H9 (cell line): ENCODE results near the gene LRRC71. TPM values are rescaled to one million over a fixed set of nuclear protein-coding genes. Genes with fewer than 3 reads are reported as not detected.

Experiments
- DNase-seq: peaks from one replicate; pipeline ENCODE4 v3.0.0-alpha.2; 2017
- H2AFZ ChIP-seq: one replicate; pipeline ENCODE4 v1.6.1; 2013; ENCODE audit warnings: mild to moderate bottlenecking, low read length, control low read depth, moderate library complexity
- H2AK5ac ChIP-seq: 2 replicates; pipeline ENCODE4 v1.6.1; 2013; ENCODE audit warnings: low read length, control low read depth, mixed read lengths; ENCODE audit not compliant: insufficient read length
- H2BK120ac ChIP-seq: one replicate; pipeline ENCODE4 v1.6.1; 2013; ENCODE audit warnings: low read depth, mild to moderate bottlenecking, low read length, control low read depth, inconsistent platforms; ENCODE audit not compliant: poor library complexity, severe bottlenecking
- H2BK12ac ChIP-seq: 2 replicates; pipeline ENCODE4 v1.6.1; 2013; ENCODE audit warnings: low read length, control low read depth, mixed read lengths, low read depth; ENCODE audit not compliant: insufficient read length
- H2BK15ac ChIP-seq: 2 replicates; pipeline ENCODE4 v1.6.1; 2013; ENCODE audit warnings: low read depth, low read length, control low read depth
- H2BK20ac ChIP-seq: one replicate; pipeline ENCODE4 v1.6.1; 2013; ENCODE audit warnings: low read depth, mild to moderate bottlenecking, low read length, control low read depth, inconsistent platforms; ENCODE audit not compliant: poor library complexity, severe bottlenecking
- H2BK5ac ChIP-seq: 2 replicates; pipeline ENCODE4 v1.6.1; 2013; ENCODE audit warnings: low read length, control low read depth, mixed read lengths; ENCODE audit not compliant: insufficient read length
- H3K14ac ChIP-seq: 2 replicates; pipeline ENCODE4 v1.6.1; 2013; ENCODE audit warnings: low read length, control low read depth; ENCODE audit not compliant: insufficient read depth
- H3K18ac ChIP-seq: 2 replicates; pipeline ENCODE4 v1.6.1; 2013; ENCODE audit warnings: low read depth, mild to moderate bottlenecking, mixed read lengths, low read length, control low read depth; ENCODE audit not compliant: insufficient read length
- H3K23ac ChIP-seq: 2 replicates; pipeline ENCODE4 v1.6.1; 2013; ENCODE audit warnings: low read length, control low read depth, mixed read lengths, low read depth; ENCODE audit not compliant: insufficient read length
- H3K23me2 ChIP-seq: 2 replicates; pipeline ENCODE4 v1.6.1; 2013; ENCODE audit warnings: low read depth, mild to moderate bottlenecking, mixed read lengths, low read length, control low read depth; ENCODE audit not compliant: insufficient read length, poor library complexity, severe bottlenecking
- H3K27ac ChIP-seq: 2 replicates; pipeline ENCODE4 v1.5.1; 2013; ENCODE audit warnings: low read length, control low read depth, mixed read lengths, low read depth; ENCODE audit not compliant: insufficient read length
- H3K27me3 ChIP-seq: 2 replicates; pipeline ENCODE4 v1.6.1; 2013; ENCODE audit warnings: low read length, control low read depth, inconsistent platforms; ENCODE audit not compliant: insufficient read depth
- H3K4ac ChIP-seq: 2 replicates; pipeline ENCODE4 v1.6.1; 2013; ENCODE audit warnings: low read depth, mild to moderate bottlenecking, control low read depth, inconsistent platforms, low read length, moderate library complexity
- H3K4me1 ChIP-seq: 2 replicates; pipeline ENCODE4 v1.6.1; 2013; ENCODE audit warnings: low read length, control low read depth, inconsistent platforms; ENCODE audit not compliant: insufficient read depth
- H3K4me2 ChIP-seq: 2 replicates; pipeline ENCODE4 v1.6.1; 2013; ENCODE audit warnings: low read length, control low read depth, mixed read lengths; ENCODE audit not compliant: insufficient read length, insufficient read depth
- H3K56ac ChIP-seq: 2 replicates; pipeline ENCODE4 v1.6.1; 2013; ENCODE audit warnings: low read depth, mild to moderate bottlenecking, mixed read lengths, low read length, control low read depth; ENCODE audit not compliant: insufficient read length
- H3K79me1 ChIP-seq: 2 replicates; pipeline ENCODE4 v1.6.1; 2013; ENCODE audit warnings: low read depth, mild to moderate bottlenecking, moderate library complexity, low read length, control low read depth, inconsistent platforms; ENCODE audit not compliant: insufficient read depth, poor library complexity, severe bottlenecking
- H3K79me2 ChIP-seq: 2 replicates; pipeline ENCODE4 v1.6.1; 2013; ENCODE audit warnings: low read length, control low read depth, inconsistent platforms; ENCODE audit not compliant: insufficient read depth
- H3K9ac ChIP-seq: 2 replicates; pipeline ENCODE4 v1.6.1; 2013; ENCODE audit warnings: low read length, control low read depth, mixed read lengths; ENCODE audit not compliant: insufficient read length; ENCODE audit errors: extremely low read depth
- H3K9me3 ChIP-seq: one replicate; pipeline ENCODE4 v1.6.1; 2013; ENCODE audit warnings: low read depth, low read length, inconsistent platforms; ENCODE audit not compliant: control insufficient read depth
- H3T11ph ChIP-seq: one replicate; pipeline ENCODE4 v1.6.1; 2013; ENCODE audit warnings: mild to moderate bottlenecking, low read length, control low read depth, inconsistent platforms
- H4K20me1 ChIP-seq: one replicate; pipeline ENCODE4 v1.6.1; 2013; ENCODE audit not compliant: control insufficient read depth, insufficient read length, insufficient read depth
- H4K5ac ChIP-seq: 2 replicates; pipeline ENCODE4 v1.6.1; 2013; ENCODE audit warnings: low read depth, mild to moderate bottlenecking, mixed read lengths, low read length, control low read depth; ENCODE audit not compliant: insufficient read length
- H4K8ac ChIP-seq: replicated peaks from 2 replicates; pipeline ENCODE4 v1.6.1; 2013; ENCODE audit warnings: low read length, control low read depth, mixed read lengths, low read depth; ENCODE audit not compliant: insufficient read length
- H4K91ac ChIP-seq: 2 replicates; pipeline ENCODE4 v1.6.1; 2013; ENCODE audit warnings: low read depth, mild to moderate bottlenecking, moderate library complexity, mixed read lengths, low read length, control low read depth; ENCODE audit not compliant: insufficient read length
- H3K27ac Mint-ChIP-seq, 3 experiments: 2 replicates in 2 of 3; 3 replicates in 1 of 3; pipeline ENCODE4 v1.8.0; 2020 to 2021; ENCODE audit warnings: mixed read lengths in 3 of 3, mild to moderate bottlenecking in 1 of 3, moderate library complexity in 1 of 3
- H3K27me3 Mint-ChIP-seq: 2 replicates; pipeline ENCODE4 v1.8.0; 2021; ENCODE audit warnings: low read depth, mild to moderate bottlenecking, moderate library complexity, mixed read lengths
- H3K36me3 Mint-ChIP-seq, 3 experiments: 2 replicates in 2 of 3; 3 replicates in 1 of 3; pipeline ENCODE4 v1.8.0; 2020 to 2021; ENCODE audit warnings: low read depth in 3 of 3, mixed read lengths in 3 of 3; ENCODE audit not compliant: insufficient read depth in 1 of 3
- H3K4me1 Mint-ChIP-seq, 2 experiments: 2 replicates each; pipeline ENCODE4 v1.8.0; 2020; ENCODE audit warnings: mixed read lengths in 2 of 2
- H3K4me3 Mint-ChIP-seq, 2 experiments: 2 replicates in 1 of 2; 3 replicates in 1 of 2; pipeline ENCODE4 v1.8.0; 2020 to 2021; ENCODE audit warnings: mild to moderate bottlenecking in 2 of 2, mixed read lengths in 2 of 2, moderate library complexity in 1 of 2
- H3K9me3 Mint-ChIP-seq, 2 experiments: 2 replicates in 1 of 2; 3 replicates in 1 of 2; pipeline ENCODE4 v1.8.0; 2020; ENCODE audit warnings: mild to moderate bottlenecking in 2 of 2, mixed read lengths in 2 of 2, moderate library complexity in 1 of 2
- CTCF ChIP-seq: fragments of 200-600 bp; sonication (generic); conservative IDR thresholded peaks from 3 replicates; pipeline ENCODE4 v1.8.0; 2021; ENCODE audit warnings: antibody characterized with exemption, mild to moderate bottlenecking
- WGBS: extraction: QIAGEN DNeasy Blood & Tissue Kit; methylation state at CpG from one replicate; pipeline ENCODE4 v1.1.7; 2013; ENCODE audit warnings: missing lambda C conversion rate, low lambda C conversion rate, mixed read lengths; ENCODE audit not compliant: insufficient read length; ENCODE audit errors: extremely low coverage; 5-methylcytosine and 5-hydroxymethylcytosine counted together
- total RNA-seq: library from RNA; stranded (reverse); gene quantifications from 2 replicates; pipeline ENCODE4 v1.2.1, GENCODE V29; 2021

LRRC71 gene
- total RNA-seq, 1 experiment from 2014 or later, result not detected

GRCh38 chr1:156961709-156962108 is 41.3 kb downstream of the LRRC71 start:
- Histone ChIP-seq H3K9me3 (no peaks in the 10 kb centered on the region), H2BK12ac (no peak overlapping the region), H3K14ac (no peak overlapping the region), H2AFZ (no peak overlapping the region), H3K56ac (no peak overlapping the region), H2BK15ac (no peak overlapping the region), H2BK120ac (no peak overlapping the region), H2AK5ac (no peak overlapping the region), H3K4ac (no peak overlapping the region), H3K23me2 (no peaks in the 10 kb centered on the region), H3K23ac (no peak overlapping the region), H3K4me2 (no peak overlapping the region), H4K8ac (no peak overlapping the region), H4K20me1 (no peaks in the 10 kb centered on the region), H4K91ac (no peak overlapping the region), H2BK5ac (no peak overlapping the region), H2BK20ac (no peak overlapping the region), H3K27me3 (no peaks in the 10 kb centered on the region), H4K5ac (no peak overlapping the region), H3K18ac (no peak overlapping the region), H3K9ac (no peak overlapping the region), H3K4me1 (no peaks in the 10 kb centered on the region), H3K79me2 (no peaks in the 10 kb centered on the region), H3K79me1 (no peaks in the 10 kb centered on the region), H3T11ph (no peak overlapping the region), H3K27ac (no peak overlapping the region)
- Mint-ChIP-seq H3K27me3 (no peaks in the 10 kb centered on the region), H3K36me3 (peaks cover 21 to 88% (median 71%) of the 10 kb centered on the region in 3 experiments; a peak in 6 of 7 replicates), H3K4me1 (no peaks in the 10 kb centered on the region), H3K27ac (no peak overlapping the region; a peak in 1 of 7 replicates), H3K4me3 (no peak overlapping the region), H3K9me3 (no peaks in the 10 kb centered on the region)
- WGBS, result no CpG with 5 or more reads among the region's 4 CpGs
- no peak for DNase-seq
- TF ChIP-seq CTCF, result peak; percentile 55
